Thoracic aorta endothelial cell (primary cell): ENCODE results near the gene MARCHF9. TPM values are rescaled to one million over a fixed set of nuclear protein-coding genes. Genes with fewer than 3 reads are reported as not detected.

Source experiments
- small RNA-seq: library from RNA; depleted of rRNA; stranded (forward); fragments of <200 nt; gene quantifications from one replicate; pipeline ENCODE3, GENCODE V24; 2012
- total RNA-seq: library from RNA; depleted of rRNA; stranded (reverse); fragments of >200 nt; gene quantifications from 2 replicates; pipeline ENCODE4 v1.2.3, GENCODE V29; 2012

MARCHF9 gene
- 2.5 and 3.4 TPM in 2 replicates for total RNA-seq

GRCh38 chr12:57754411-57755193, at the start of gene MARCHF9:
TSS of gene MARCHF9 (plus strand) at chr12:57755103. CDS start at chr12:57755529, 426 bp downstream.

GRCh38 chr12:57738661-57739237, 16.2 kb upstream of the MARCHF9 start, which contains the start of gene AGAP2:
TSS of gene AGAP2 (minus strand) at chr12:57738742. CDS start at chr12:57738246, 496 bp downstream.

GRCh38 chr12:57744777-57745484, 10.0 kb upstream of the MARCHF9 start, which contains the start of gene TSPAN31:
TSS of gene TSPAN31 (plus strand) at chr12:57745039. CDS start at chr12:57745155, 116 bp downstream.

GRCh38 chr12:57751788-57752667, 2.9 kb upstream of the MARCHF9 start, which contains the start of gene CDK4:
TSS of gene CDK4 (minus strand) at chr12:57752310. CDS start at chr12:57751717, 593 bp downstream.

GRCh38 chr12:57766464-57767304, 11.8 kb downstream of the MARCHF9 start, which contains the start of gene CYP27B1:
TSS of gene CYP27B1 (minus strand) at chr12:57767078. CDS start at chr12:57767041, 37 bp downstream.

GRCh38 chr12:57771873-57772428, 17.0 kb downstream of the MARCHF9 start, which contains the start of gene METTL1:
TSS of gene METTL1 (minus strand) at chr12:57772105. CDS start at chr12:57772083, 22 bp downstream.

GRCh38 chr12:57772429-57773322, 17.8 kb downstream of the MARCHF9 start, which contains the start of gene EEF1AKMT3:
TSS of gene EEF1AKMT3 (plus strand) at chr12:57772614. CDS start at chr12:57772725, 111 bp downstream.

GRCh38 chr12:57782608-57783465, 27.9 kb downstream of the MARCHF9 start, which contains the start of gene TSFM:
TSS of gene TSFM (plus strand) at chr12:57782787. CDS start at chr12:57782802, 15 bp downstream.

Small RNA genes within 50 kb of the gene (small RNA-seq; reads per million reads assigned to genes)
- not detected for gene RNU6-1083P

Other genes with a start within 250 kb of the MARCHF9 start
- 6.3 and 6.7 TPM in 2 replicates for gene DDIT3, start 234.6 kb upstream of the MARCHF9 start, total RNA-seq
- 8.5 and 12.6 TPM in 2 replicates for gene MBD6, start 232.3 kb upstream of the MARCHF9 start, total RNA-seq
- gene DCTN2, start 207.9 kb upstream of the MARCHF9 start, total RNA-seq, result 128 and 152 TPM in 2 replicates
- gene KIF5A, start 205.1 kb upstream of the MARCHF9 start, total RNA-seq, result under 0.01 and 0.07 TPM in 2 replicates
- 12.5 and 15.1 TPM in 2 replicates for gene PIP4K2C, start 163.9 kb upstream of the MARCHF9 start, total RNA-seq
- gene DTX3, start 150.3 kb upstream of the MARCHF9 start, total RNA-seq, result 4.1 and 6.5 TPM in 2 replicates
- 2.2 and 2.7 TPM in 2 replicates for gene ARHGEF25, start 143.7 kb upstream of the MARCHF9 start, total RNA-seq
- gene B4GALNT1, start 121.9 kb upstream of the MARCHF9 start, total RNA-seq, result 0.14 and 0.27 TPM in 2 replicates
- 141 and 155 TPM in 2 replicates for gene OS9, start 61.0 kb upstream of the MARCHF9 start, total RNA-seq
- gene AGAP2, start 16.4 kb upstream of the MARCHF9 start, total RNA-seq, result 0.13 and 0.36 TPM in 2 replicates
- gene TSPAN31, start 10.1 kb upstream of the MARCHF9 start, total RNA-seq, result 30.9 and 34.1 TPM in 2 replicates
- gene CDK4, start 2.8 kb upstream of the MARCHF9 start, total RNA-seq, result 189 and 197 TPM in 2 replicates
- 0.80 and 1.5 TPM in 2 replicates for gene CYP27B1, start 12.0 kb downstream of the MARCHF9 start, total RNA-seq
- gene METTL1, start 17.0 kb downstream of the MARCHF9 start, total RNA-seq, result 8.0 and 10.1 TPM in 2 replicates
- gene EEF1AKMT3, start 17.5 kb downstream of the MARCHF9 start, total RNA-seq, result 4.5 and 6.0 TPM in 2 replicates
- gene TSFM, start 27.7 kb downstream of the MARCHF9 start, total RNA-seq, result 23.7 and 27.5 TPM in 2 replicates
- gene AVIL, start 63.6 kb downstream of the MARCHF9 start, total RNA-seq, result 0.57 and 1.1 TPM in 2 replicates
- gene CTDSP2, start 91.6 kb downstream of the MARCHF9 start, total RNA-seq, result 92.4 and 110 TPM in 2 replicates
- 8.2 and 8.5 TPM in 2 replicates for gene ATP23, start 186.5 kb downstream of the MARCHF9 start, total RNA-seq